GM23338 (cell line): ENCODE results near the gene ZNF391. TPM values are rescaled to one million over a fixed set of nuclear protein-coding genes. Genes with fewer than 3 reads are reported as not detected.

ENCODE experiments used
- ATAC-seq: fragments of 200-7000 bp; cut with Tn5 transposase; 3 replicates; pipeline ENCODE4 v1.9.1; 2020
- DNase-seq: peaks from one replicate; pipeline ENCODE4 v3.0.0-alpha.2; 2015; ENCODE audit warnings: low spot score
- H2AFZ ChIP-seq: fragments of 200-600 bp; sonication (generic); 2 replicates; pipeline ENCODE4 v1.8.0; 2016; ENCODE audit warnings: antibody characterized with exemption, mild to moderate bottlenecking, moderate library complexity
- H3F3A ChIP-seq: fragments of 200-600 bp; sonication (generic); replicated peaks from 2 replicates; pipeline ENCODE4 v1.8.0; 2017; ENCODE audit warnings: antibody characterized with exemption, mixed run types, low read depth
- H3K27ac ChIP-seq: fragments of 200-600 bp; sonication (generic); 2 replicates; pipeline ENCODE4 v1.6.1; 2016; ENCODE audit warnings: low read depth
- H3K27me3 ChIP-seq: fragments of 200-600 bp; sonication (generic); 2 replicates; pipeline ENCODE4 v1.8.0; 2016; ENCODE audit warnings: mild to moderate bottlenecking, mixed run types, moderate library complexity; ENCODE audit not compliant: insufficient read depth
- H3K36me3 ChIP-seq: fragments of 200-600 bp; sonication (generic); 2 replicates; pipeline ENCODE4 v1.8.0; 2016; ENCODE audit warnings: mild to moderate bottlenecking; ENCODE audit not compliant: insufficient read depth
- H3K4me1 ChIP-seq: fragments of 200-600 bp; sonication (generic); 2 replicates; pipeline ENCODE4 v1.8.0; 2016; ENCODE audit warnings: mild to moderate bottlenecking, moderate library complexity; ENCODE audit not compliant: insufficient read depth
- H3K4me2 ChIP-seq: fragments of 200-600 bp; sonication (generic); 2 replicates; pipeline ENCODE4 v1.7.1; 2017; ENCODE audit warnings: mixed run types
- H3K4me3 ChIP-seq: fragments of 200-600 bp; sonication (generic); 2 replicates; pipeline ENCODE4 v1.6.1; 2016; ENCODE audit warnings: mixed run types
- H3K79me2 ChIP-seq: fragments of 200-600 bp; sonication (generic); replicated peaks from 2 replicates; pipeline ENCODE4 v1.8.0; 2017; ENCODE audit warnings: mild to moderate bottlenecking; ENCODE audit not compliant: insufficient read depth
- H3K9me2 ChIP-seq: fragments of 200-600 bp; sonication (generic); 2 replicates; pipeline ENCODE4 v1.8.0; 2017; ENCODE audit not compliant: insufficient read depth
- H4K20me1 ChIP-seq: fragments of 200-600 bp; sonication (generic); replicated peaks from 2 replicates; pipeline ENCODE4 v1.8.0; 2017; ENCODE audit warnings: mild to moderate bottlenecking; ENCODE audit not compliant: insufficient read depth
- H3K27ac Mint-ChIP-seq: 2 replicates; pipeline ENCODE4 v1.8.0; 2020; ENCODE audit warnings: inconsistent platforms, mild to moderate bottlenecking, moderate library complexity, mixed read lengths
- H3K27me3 Mint-ChIP-seq: 3 replicates; pipeline ENCODE4 v1.8.0; 2022; ENCODE audit warnings: low read depth, mild to moderate bottlenecking, moderate library complexity, mixed read lengths, inconsistent platforms; ENCODE audit not compliant: insufficient read depth, poor library complexity
- H3K36me3 Mint-ChIP-seq: 3 replicates; pipeline ENCODE4 v1.8.0; 2021; ENCODE audit warnings: low read depth, mild to moderate bottlenecking, inconsistent platforms, moderate library complexity, mixed read lengths
- H3K4me1 Mint-ChIP-seq: 3 replicates; pipeline ENCODE4 v1.8.0; 2020; ENCODE audit warnings: mild to moderate bottlenecking, inconsistent platforms, mixed read lengths
- H3K4me3 Mint-ChIP-seq: 3 replicates; pipeline ENCODE4 v1.8.0; 2021; ENCODE audit warnings: moderate library complexity, mild to moderate bottlenecking, inconsistent platforms, mixed read lengths
- H3K9me3 Mint-ChIP-seq: 3 replicates; pipeline ENCODE4 v1.8.0; 2020; ENCODE audit warnings: moderate library complexity, mild to moderate bottlenecking, inconsistent platforms, mixed read lengths
- CREB1 ChIP-seq: fragments of 250-450 bp; sonication (Bioruptor Pico); IDR thresholded peaks from 2 replicates; pipeline ENCODE4 v1.5.0; 2020; ENCODE audit warnings: low read depth, mild to moderate bottlenecking, moderate library complexity
- EZH2 ChIP-seq: fragments of 200-600 bp; sonication (generic); IDR thresholded peaks from one replicate; pipeline ENCODE4 v1.8.0; 2017; ENCODE audit warnings: antibody characterized with exemption, mild to moderate bottlenecking, low read depth; ENCODE audit not compliant: unreplicated experiment
- EZH2phosphoT487 ChIP-seq: fragments of 200-600 bp; sonication (generic); IDR thresholded peaks from one replicate; pipeline ENCODE4 v1.8.1; 2018; ENCODE audit warnings: antibody characterized with exemption; ENCODE audit not compliant: unreplicated experiment
- REST ChIP-seq: IDR thresholded peaks from one replicate; pipeline ENCODE4 v1.6.1; 2018; ENCODE audit warnings: antibody characterized with exemption; ENCODE audit not compliant: unreplicated experiment
- STAT1 ChIP-seq: IDR thresholded peaks from one replicate; pipeline ENCODE4 v1.6.1; 2016; ENCODE audit warnings: antibody characterized with exemption; ENCODE audit not compliant: unreplicated experiment
- ZNF114 ChIP-seq: fragments of 250-450 bp; sonication (Bioruptor Pico); IDR thresholded peaks from 2 replicates; pipeline ENCODE4 v1.5.0; 2020; ENCODE audit warnings: mild to moderate bottlenecking, moderate library complexity
- ZNF331 ChIP-seq: fragments of 250-450 bp; sonication (Bioruptor Pico); IDR thresholded peaks from 2 replicates; pipeline ENCODE4 v1.5.0; 2020; ENCODE audit warnings: low read depth, mild to moderate bottlenecking, moderate library complexity
- ZNF462 ChIP-seq: fragments of 250-450 bp; sonication (Bioruptor Pico); IDR thresholded peaks from 2 replicates; pipeline ENCODE4 v1.5.0; 2020; ENCODE audit warnings: mild to moderate bottlenecking, moderate library complexity
- polyA plus RNA-seq: library from polyadenylated mRNA; unstranded; fragments of >200 nt; fragmentation: Nextera tagmentation; extraction: Ambion mirVana; gene quantifications from 2 replicates; pipeline ENCODE4 v1.2.1, GENCODE V29; 2016
- total RNA-seq: library from RNA; depleted of rRNA; stranded (reverse); fragments of >200 nt; shearing (Covaris generic); gene quantifications from 2 replicates; pipeline ENCODE4 v1.2.3, GENCODE V29; 2014

Gene ZNF391
- total and polyA plus RNA-seq, 2 experiments from 2014 or later = 11.4 to 22.5 TPM

GRCh38 chr6:27428502-27428901 lies 39.9 kb downstream of the ZNF391 start (continued):
- TF ChIP-seq ZNF462 (CRISPR knock-in tag) (no peak), ZNF331 (no peak), EZH2phosphoT487 (no peak), STAT1 (no peak), CREB1 (CRISPR knock-in tag) (no peak), REST (no peak)

- Mint-ChIP-seq H3K27ac (no peak overlapping the region), H3K4me1 (no peaks in the 10 kb centered on the region)
- no peak for TF ChIP-seq ZNF114 (CRISPR knock-in tag)
- TF ChIP-seq ZNF331 = no peak
- no peak for TF ChIP-seq EZH2
Observed at GRCh38 chr6:27428966-27429365, 40.4 kb downstream of the ZNF391 start.

More at GRCh38 chr6:27428966-27429365, 40.4 kb downstream of the ZNF391 start:
- H3K27ac ChIP-seq = no peak overlapping the region
- ATAC-seq (no peak), DNase-seq (no peak)
- no peaks in the 10 kb centered on the region for H3K36me3 ChIP-seq
- H3K9me2 ChIP-seq = peaks cover 4% of the 10 kb centered on the region; the same call in 1 of the 2 replicates
- no peaks in the 10 kb centered on the region for H3K36me3 Mint-ChIP-seq
- H2AFZ ChIP-seq = no peak overlapping the region
- no peaks in the 10 kb centered on the region for H4K20me1 ChIP-seq
- H3K4me2 ChIP-seq = no peak overlapping the region
- H3K79me2 ChIP-seq = no peaks in the 10 kb centered on the region
- no peak overlapping the region for H3K4me3 Mint-ChIP-seq
- no peak overlapping the region for H3K4me3 ChIP-seq
- H3K4me1 ChIP-seq = no peaks in the 10 kb centered on the region
- no peaks in the 10 kb centered on the region for H3K27me3 Mint-ChIP-seq
- peaks cover 10% of the 10 kb centered on the region for H3K9me3 Mint-ChIP-seq
- no peaks in the 10 kb centered on the region for H3F3A ChIP-seq
- H3K27me3 ChIP-seq = no peaks in the 10 kb centered on the region
